Measurements from ENCODE around the gene DRICH1.
"Not testable (repeated sequence)": the region's sequence is repeated elsewhere in the genome, so short reads cannot be mapped to it uniquely, and the experiment has no call there.

The DRICH1 gene

GRCh38 chr22:23597576-23598268 is 34.4 kb downstream of the DRICH1 start:
- DNase-seq, result not testable (repeated sequence)

DNA sequence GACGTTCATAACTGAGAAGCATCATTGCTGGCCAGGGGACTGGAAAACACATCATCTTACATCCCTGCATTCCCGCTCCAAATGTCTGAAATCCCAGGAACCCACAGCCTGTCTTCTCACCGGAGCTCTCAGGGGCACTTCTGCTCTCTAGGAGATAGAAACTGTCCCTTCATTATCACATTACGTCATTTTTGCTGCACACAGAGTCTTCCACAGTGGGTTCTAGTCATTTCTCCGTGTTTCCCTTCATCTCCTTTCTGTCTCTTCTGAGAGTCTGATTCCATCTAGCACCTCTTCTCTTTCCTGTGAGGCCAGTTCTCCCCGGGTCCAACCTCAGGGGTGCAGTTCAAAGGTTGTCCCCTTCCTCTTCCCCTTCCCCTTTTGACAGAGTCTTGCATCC is 36.2 kb downstream of the DRICH1 start:
- DNase-seq, result not testable (repeated sequence)

- DNase-seq, result no peak
Measured at GRCh38 chr22:23591846-23592245, 40.3 kb downstream of the DRICH1 start.

GRCh38 chr22:23591201-23591791 is 40.8 kb downstream of the DRICH1 start:
- DNase-seq, result peak; percentile 39

DNA sequence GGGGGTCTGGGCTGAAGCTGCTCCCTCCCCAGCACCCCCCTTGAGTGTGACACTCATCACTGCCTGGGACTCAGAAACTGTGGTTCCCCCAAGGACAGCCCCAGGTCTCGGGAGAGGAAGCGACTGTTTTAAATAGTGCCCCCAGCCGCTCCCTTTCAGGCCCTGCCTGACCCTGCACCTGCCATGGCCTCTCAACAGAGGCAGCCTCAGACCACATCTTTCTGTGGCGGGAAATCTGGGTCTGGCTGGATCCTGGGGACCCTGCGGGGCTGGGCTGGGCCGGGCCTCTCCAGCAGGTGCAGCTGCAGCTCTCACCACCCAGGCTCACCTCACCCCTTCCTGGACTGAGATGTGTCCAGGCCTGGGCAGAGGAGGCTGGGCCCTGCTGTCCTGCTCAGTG is 48.3 kb downstream of the DRICH1 start:
- DNase-seq, result no peak

DNA sequence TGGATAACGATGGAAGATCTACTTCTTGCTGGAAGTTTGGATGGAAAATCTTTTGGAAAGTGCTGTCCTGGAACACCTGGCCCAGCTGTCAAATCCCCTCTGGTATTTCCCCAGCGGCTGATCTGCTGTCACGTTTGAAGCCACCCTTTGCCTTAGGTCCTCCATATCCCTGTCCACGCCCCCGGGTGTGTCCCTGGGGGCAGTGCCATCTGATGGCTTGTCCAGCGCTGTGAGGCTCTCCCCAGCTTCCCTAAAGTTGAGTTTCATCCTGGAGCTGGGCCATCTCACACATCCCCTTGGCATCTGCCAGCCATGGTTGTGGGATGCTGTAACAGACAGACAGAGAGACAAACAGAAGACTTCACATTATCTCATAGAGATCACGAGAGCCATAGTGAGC is 49.0 kb downstream of the DRICH1 start:
- no peak for DNase-seq

DNA sequence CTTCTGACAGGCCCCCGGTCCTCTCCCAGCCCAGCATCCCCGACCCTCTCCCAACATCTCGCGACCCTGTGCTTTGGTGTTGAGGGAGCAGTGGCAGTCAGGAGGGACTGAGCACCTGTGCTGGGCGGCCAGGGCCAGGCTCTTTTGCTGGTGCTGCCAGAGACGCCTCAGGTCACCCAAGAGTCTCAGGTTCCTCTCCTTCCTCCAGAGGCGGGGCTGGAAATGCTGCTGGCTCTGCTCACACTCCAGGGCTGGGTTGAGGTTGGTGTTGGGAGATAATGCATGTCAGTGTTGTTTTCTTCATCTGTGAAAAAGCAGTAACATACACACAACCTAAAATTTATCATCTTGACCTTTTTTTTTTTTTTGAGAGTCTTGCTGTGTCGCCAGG is 50.9 kb downstream of the DRICH1 start:
- DNase-seq, result no peak

DNA sequence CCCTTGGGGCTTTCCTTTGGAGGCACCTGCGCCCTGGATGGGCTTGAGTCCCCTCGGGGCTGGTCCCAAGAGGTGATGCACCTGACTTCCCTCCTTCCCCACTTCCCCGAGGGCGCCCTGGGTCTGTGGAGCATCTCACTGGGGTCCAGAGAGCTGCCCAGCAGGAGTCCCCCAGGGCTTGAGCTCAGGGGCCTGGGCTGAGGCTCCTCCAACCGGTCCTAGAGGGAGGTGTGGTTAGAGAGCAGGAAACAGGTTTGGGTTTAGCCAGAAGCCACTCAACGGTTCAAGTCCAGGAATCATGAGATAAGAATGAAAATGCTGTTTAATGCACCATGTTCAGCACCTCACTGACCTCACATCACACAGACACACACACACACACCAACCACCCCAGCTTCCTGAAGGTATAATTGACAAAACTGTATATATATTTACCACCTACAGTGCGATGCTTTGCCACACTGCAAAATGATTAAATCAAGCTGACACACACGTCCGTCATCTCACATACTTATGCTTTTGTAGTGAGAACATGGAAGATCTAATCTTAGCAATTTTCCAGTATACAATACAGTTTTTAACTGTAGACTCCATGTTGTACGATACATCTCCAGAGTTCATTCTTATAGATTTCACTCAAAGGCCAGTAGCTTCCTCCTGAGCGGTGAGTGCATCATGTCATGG is 51.4 kb downstream of the DRICH1 start:
- DNase-seq, result no peak

DNA sequence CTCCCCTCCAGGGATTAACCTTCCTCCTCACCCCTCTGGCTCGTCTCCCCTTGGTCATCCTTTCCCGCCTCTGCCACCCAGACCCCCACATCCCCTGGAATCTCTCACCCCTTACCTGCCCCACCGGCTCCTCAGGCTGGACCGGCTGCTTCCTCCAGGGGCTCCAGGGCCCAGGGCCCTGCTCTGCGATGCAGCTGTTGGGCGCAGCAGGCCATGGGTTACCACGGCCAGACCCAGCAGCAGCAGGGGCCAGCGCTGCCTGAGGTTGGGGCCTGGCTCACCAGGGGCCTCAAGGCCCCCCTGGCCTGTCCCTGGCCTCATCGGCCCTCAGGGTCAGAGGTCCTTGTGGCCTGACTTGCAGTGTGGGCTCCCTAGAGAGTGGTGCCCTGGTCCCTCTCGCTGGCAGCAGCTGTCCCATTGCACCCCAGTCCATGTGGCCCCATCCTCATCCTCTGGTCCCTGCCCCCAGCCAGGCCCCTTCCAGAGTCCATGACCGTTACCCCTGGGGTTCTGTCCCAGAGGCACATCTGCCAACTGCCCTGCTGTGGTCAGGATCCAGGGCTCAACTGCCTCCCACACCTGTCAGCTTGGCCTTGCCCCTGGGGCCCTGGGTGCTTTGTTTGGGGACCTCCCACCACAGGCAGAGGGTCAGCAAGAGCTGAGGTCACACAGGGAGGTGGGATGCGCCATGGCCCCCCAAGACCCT is 52.1 kb downstream of the DRICH1 start, which contains the start of gene IGLL1:
IGLL1 (minus strand) TSS at position 421 of the 706 bp plus-strand sequence; CDS start at position 321, 100 bp downstream.
- no peak for DNase-seq

- DNase-seq, result no peak
Measured at GRCh38 chr22:23579280-23579679, 52.8 kb downstream of the DRICH1 start.

DNA sequence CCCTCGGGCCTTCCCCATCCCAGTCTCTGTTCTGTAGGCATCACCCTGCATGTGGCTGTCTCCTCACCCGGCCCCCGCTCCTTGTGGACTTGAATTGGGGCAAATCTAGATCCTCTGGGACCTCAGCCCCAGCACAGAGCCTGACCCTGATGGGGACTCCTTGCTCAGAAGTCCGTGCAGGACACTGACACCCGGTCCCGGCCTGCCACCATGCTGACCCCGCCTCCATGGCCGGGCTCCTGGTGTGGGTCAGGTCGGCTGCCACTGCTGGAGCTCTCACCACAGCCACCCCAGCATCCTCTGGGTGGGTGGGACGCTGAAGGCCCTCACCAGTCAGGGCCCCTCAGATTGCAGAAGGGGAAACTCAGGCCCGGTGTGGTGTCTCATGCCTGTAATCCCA is 53.8 kb downstream of the DRICH1 start:
- no peak for DNase-seq

DNA sequence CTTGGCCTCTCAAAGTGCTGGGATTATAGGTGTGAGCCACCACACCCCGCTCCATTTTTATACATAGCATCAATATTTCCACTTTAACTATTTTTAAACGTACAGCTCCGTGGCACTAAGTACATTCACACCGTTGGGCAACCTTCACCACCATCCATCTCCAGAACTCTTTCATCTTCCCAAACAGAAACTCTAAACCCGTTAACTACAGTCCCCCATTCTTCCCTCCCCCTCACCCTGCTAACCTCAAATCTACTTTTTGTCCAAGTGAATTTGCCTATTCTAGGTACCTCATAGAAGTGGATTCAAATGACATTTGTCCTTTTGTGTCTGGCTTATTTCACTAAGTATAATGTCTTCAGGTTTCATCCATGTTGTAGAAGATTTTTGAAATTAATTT is 55.4 kb downstream of the DRICH1 start:
- no peak for DNase-seq

DNA sequence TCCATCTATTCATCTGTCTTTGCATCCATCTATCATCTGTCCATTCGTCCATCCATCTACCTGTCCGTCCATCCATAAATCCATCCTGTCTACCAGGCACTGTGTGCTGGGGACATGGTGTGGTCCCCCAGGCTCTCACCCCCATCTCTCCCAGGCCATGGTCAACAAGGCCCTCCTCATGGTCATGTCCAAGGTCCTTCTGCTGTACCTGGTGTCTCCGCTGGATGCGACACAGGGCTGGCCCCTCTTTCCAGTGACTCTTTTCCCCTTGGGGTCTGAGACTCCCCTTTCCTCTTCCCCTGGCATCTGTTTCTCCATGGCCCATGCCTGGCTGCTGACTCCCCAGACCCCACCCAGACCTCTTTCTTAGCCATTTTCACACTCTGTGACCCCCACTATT is 56.5 kb downstream of the DRICH1 start:
- DNase-seq, result no peak

DNA sequence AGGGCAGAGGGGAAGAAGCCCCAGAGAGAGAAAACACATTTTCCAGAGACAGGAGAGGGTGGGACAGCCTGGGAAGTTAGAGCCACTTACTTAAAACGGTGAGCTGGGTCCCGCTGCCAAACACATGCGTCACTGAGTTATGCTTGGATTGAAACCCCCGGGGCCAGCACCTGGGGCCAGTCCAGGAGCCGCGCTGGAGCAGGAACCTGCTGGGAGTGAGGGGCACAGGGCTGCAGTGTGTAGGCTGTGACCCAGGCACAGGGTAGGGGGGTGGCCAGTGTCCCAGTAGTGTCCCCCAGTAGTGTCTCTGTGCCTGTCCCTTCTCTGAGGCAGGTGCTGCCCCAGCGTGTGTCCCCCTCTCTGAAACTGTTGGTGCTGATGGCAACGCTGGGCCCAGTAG is 57.2 kb downstream of the DRICH1 start:
- DNase-seq, result no peak

DNA sequence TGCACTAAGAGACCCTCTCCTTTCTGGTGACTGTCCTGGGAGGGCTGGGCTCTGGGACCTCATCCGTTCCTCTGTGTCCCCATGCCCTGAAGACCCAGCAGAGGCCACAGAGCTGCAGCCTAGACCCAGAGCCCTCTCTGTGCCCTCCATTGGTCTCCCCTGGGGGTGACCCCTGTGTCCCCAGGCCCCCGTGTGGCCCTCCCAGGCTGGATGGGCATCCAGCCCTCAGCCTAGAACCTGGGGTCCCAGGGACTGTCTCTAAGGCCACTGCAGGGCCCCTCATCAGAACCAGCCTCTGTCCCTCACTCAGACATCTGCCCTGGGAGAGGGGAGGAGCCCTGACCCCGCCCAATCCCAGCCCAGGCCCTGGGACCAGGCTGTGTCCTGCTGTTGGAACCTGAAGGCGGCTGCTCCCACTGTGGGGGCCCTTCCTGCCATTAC is 57.7 kb downstream of the DRICH1 start:
- no peak for DNase-seq

GRCh38 chr22:23573701-23574235 is 58.4 kb downstream of the DRICH1 start:
- not testable (repeated sequence) for DNase-seq

DNA sequence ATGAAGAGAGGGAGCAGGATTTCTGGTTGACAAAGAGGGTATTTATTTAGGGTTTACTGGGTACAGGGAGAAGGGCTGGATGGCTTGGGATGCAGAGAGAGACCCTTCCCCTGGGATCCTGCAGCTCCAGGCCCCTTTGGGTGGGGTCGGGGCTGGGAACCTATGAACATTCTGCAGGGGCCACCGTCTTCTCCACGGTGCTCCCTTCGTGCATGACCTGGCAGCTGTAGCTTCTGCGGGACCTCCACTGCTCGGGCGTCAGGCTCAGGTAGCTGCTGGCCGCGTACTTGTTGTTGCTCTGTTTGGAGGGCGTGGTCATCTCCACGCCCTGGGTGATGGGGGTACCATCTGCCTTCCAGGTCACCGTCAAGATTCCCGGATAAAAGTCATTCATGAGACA is 59.0 kb downstream of the DRICH1 start:
- DNase-seq, result not testable (repeated sequence)

DNA sequence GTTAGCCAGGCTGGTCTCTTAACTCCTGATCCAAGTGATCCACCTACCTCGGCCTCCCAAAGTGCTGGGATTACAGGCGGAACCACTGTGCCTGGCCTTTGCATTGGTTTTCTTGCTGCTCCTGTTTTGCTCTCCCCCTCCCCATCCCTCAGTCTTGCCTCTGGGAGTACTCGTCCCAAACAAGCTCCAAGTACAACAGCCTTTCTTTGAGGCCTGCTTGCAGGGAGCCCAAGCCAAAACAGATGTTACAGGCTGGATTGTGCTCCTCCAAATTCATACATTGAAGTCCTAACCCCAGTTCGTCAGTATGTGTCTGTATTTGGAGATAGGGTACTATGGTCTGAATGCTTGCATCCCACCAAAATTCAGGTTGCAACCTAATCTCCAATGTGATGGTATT is 60.6 kb downstream of the DRICH1 start:
- DNase-seq, result no peak

- no peak for DNase-seq
Measured at GRCh38 chr22:23570681-23571080, 61.4 kb downstream of the DRICH1 start.

- no peak for DNase-seq
Measured at GRCh38 chr22:23569716-23570115, 62.4 kb downstream of the DRICH1 start.

DNA sequence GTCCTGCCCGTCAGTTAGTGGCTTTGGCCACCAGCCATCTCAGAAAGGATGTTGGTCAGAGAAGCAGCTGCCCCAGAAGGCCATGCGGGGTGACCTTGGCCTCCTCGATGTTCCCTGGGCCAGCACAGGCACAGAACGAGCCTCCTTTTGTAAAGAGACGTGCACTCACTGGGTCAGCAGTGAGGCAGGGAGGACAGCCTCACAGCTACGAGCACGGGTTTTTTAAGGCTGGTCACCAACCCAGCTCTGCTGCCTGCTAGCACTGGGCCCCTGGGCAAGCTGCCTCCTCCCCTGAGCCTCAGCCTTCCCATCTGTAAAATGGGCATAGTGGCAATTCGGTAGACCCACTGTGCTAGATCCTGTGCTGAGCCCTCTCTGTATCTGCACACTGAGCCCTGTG is 62.8 kb downstream of the DRICH1 start:
- DNase-seq, result no peak

DNA sequence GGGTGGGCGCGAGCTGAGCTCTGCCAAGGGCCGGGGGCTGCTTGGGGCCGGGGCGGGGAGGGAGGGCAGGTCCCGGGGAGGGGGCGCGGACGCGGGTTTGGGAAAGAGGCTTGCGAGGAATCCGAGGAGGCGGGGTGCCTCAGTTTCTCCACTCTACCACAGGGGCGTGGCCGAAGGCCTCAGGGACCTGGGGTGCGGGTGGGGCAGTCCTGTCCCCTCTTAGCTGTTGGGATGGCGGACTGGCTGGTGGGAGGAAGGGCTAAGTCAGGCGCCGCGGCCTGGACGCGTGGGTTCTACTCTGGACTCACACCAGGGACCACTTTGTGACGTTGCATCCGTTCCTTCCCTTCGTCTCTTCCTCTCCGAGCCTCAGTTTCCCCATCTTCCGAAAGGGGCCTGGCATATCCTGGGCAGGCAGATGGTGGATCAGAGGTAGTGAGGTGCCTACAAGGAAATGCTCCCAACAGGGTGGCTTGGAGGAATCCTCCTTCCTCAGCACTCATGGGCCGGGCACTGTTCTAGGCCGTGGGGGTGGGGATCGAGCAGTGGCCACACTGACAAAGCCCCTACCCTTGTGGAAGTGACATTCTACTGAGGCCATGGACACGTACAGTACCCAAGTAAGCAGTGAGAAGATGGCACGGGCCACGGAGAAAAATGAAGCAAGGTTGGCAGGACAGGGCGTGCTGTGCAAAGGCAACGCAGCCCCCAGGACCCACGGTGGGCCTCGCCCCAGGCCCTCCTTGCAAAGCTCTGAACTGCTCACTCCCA is 65.2 kb downstream of the DRICH1 start:
- no peak for DNase-seq
